Measurements from ENCODE around the gene C9orf57. TPM values are rescaled to one million over a fixed set of nuclear protein-coding genes. Genes with fewer than 3 reads are reported as not detected.
"Not testable (repeated sequence)": the region's sequence is repeated elsewhere in the genome, so short reads cannot be mapped to it uniquely, and the experiment has no call there.

Gene C9orf57
- total and polyA plus RNA-seq, 2 of the 13 experiments (the other 11 are each of a cell fraction or from before 2014, with no cell fraction given): 0.09 TPM; not detected in 1

- peak; percentile 91 for TF ChIP-seq FOXA3 (CRISPR knock-in tag; IDR thresholded peaks at IDR 0.05)
- peak; percentile 91 for TF ChIP-seq SOX5 (CRISPR knock-in tag; IDR thresholded peaks at IDR 0.05; ENCODE audit: borderline replicate concordance)
- TF ChIP-seq MEF2D (CRISPR knock-in tag; IDR thresholded peaks at IDR 0.05): 0 out of 2 replicates have a peak, but pooled peaks have one; percentile 60
- peak; percentile 70 for TF ChIP-seq RARA (CRISPR knock-in tag; IDR thresholded peaks at IDR 0.05)
- TF ChIP-seq BCL6 (CRISPR knock-in tag; IDR thresholded peaks at IDR 0.05): peak; percentile 61; the same call in 1 of the 2 replicates
- peak; percentile 70 for TF ChIP-seq NCOA2 (CRISPR knock-in tag; IDR thresholded peaks at IDR 0.05)
- TF ChIP-seq, protein P1, sequence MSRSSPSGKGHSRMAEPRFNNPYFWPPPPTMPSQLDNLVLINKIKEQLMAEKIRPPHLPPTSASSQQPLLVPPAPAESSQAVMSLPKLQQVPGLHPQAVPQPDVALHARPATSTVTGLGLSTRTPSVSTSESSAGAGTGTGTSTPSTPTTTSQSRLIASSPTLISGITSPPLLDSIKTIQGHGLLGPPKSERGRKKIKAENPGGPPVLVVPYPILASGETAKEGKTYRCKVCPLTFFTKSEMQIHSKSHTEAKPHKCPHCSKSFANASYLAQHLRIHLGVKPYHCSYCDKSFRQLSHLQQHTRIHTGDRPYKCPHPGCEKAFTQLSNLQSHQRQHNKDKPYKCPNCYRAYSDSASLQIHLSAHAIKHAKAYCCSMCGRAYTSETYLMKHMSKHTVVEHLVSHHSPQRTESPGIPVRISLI (CRISPR knock-in tag; IDR thresholded peaks at IDR 0.05; ENCODE audit: borderline replicate concordance): peak; percentile 70; the same call in 1 of the 2 replicates
- peak; percentile 45; the same call in 1 of the 2 replicates for TF ChIP-seq KDM1A (CRISPR knock-in tag; IDR thresholded peaks at IDR 0.05)
- peak; percentile 57 for TF ChIP-seq HNF4A (CRISPR knock-in tag; IDR thresholded peaks at IDR 0.05)
- TF ChIP-seq KAT8 (CRISPR knock-in tag; IDR thresholded peaks at IDR 0.05): peak; percentile 31; the same call in 1 of the 2 replicates
- peak in 1 of 2 experiments; percentile 42; a peak in 1 of 4 replicates for TF ChIP-seq KLF16 (CRISPR knock-in tag; IDR thresholded peaks at IDR 0.05)
- TF ChIP-seq FOXA1 (IDR thresholded peaks at IDR 0.05); NR2F6 (CRISPR knock-in tag; IDR thresholded peaks at IDR 0.05): not testable (repeated sequence)
- TF ChIP-seq FOXA1 (CRISPR knock-in tag; IDR thresholded peaks at IDR 0.05): peak; percentile 78
- peak; percentile 20; the same call in 1 of the 2 replicates for TF ChIP-seq FOXK1 (CRISPR knock-in tag; IDR thresholded peaks at IDR 0.05; ENCODE audit: borderline replicate concordance, low read depth)
- peak; percentile 64 for TF ChIP-seq RXRB (CRISPR knock-in tag; IDR thresholded peaks at IDR 0.05; ENCODE audit: borderline replicate concordance)
- TF ChIP-seq, protein P2, sequence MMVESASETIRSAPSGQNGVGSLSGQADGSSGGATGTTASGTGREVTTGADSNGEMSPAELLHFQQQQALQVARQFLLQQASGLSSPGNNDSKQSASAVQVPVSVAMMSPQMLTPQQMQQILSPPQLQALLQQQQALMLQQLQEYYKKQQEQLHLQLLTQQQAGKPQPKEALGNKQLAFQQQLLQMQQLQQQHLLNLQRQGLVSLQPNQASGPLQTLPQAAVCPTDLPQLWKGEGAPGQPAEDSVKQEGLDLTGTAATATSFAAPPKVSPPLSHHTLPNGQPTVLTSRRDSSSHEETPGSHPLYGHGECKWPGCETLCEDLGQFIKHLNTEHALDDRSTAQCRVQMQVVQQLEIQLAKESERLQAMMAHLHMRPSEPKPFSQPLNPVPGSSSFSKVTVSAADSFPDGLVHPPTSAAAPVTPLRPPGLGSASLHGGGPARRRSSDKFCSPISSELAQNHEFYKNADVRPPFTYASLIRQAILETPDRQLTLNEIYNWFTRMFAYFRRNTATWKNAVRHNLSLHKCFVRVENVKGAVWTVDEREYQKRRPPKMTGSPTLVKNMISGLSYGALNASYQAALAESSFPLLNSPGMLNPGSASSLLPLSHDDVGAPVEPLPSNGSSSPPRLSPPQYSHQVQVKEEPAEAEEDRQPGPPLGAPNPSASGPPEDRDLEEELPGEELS (CRISPR knock-in tag; IDR thresholded peaks at IDR 0.05): peak; percentile 69
- TF ChIP-seq, protein P3, sequence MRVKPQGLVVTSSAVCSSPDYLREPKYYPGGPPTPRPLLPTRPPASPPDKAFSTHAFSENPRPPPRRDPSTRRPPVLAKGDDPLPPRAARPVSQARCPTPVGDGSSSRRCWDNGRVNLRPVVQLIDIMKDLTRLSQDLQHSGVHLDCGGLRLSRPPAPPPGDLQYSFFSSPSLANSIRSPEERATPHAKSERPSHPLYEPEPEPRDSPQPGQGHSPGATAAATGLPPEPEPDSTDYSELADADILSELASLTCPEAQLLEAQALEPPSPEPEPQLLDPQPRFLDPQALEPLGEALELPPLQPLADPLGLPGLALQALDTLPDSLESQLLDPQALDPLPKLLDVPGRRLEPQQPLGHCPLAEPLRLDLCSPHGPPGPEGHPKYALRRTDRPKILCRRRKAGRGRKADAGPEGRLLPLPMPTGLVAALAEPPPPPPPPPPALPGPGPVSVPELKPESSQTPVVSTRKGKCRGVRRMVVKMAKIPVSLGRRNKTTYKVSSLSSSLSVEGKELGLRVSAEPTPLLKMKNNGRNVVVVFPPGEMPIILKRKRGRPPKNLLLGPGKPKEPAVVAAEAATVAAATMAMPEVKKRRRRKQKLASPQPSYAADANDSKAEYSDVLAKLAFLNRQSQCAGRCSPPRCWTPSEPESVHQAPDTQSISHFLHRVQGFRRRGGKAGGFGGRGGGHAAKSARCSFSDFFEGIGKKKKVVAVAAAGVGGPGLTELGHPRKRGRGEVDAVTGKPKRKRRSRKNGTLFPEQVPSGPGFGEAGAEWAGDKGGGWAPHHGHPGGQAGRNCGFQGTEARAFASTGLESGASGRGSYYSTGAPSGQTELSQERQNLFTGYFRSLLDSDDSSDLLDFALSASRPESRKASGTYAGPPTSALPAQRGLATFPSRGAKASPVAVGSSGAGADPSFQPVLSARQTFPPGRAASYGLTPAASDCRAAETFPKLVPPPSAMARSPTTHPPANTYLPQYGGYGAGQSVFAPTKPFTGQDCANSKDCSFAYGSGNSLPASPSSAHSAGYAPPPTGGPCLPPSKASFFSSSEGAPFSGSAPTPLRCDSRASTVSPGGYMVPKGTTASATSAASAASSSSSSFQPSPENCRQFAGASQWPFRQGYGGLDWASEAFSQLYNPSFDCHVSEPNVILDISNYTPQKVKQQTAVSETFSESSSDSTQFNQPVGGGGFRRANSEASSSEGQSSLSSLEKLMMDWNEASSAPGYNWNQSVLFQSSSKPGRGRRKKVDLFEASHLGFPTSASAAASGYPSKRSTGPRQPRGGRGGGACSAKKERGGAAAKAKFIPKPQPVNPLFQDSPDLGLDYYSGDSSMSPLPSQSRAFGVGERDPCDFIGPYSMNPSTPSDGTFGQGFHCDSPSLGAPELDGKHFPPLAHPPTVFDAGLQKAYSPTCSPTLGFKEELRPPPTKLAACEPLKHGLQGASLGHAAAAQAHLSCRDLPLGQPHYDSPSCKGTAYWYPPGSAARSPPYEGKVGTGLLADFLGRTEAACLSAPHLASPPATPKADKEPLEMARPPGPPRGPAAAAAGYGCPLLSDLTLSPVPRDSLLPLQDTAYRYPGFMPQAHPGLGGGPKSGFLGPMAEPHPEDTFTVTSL (CRISPR knock-in tag; IDR thresholded peaks at IDR 0.05; ENCODE audit: borderline replicate concordance): peak; percentile 74; the same call in 1 of the 2 replicates
- TF ChIP-seq POGZ (CRISPR knock-in tag; IDR thresholded peaks at IDR 0.05): 0 out of 2 replicates have a peak, but pooled peaks have one; percentile 19
- 0 out of 2 replicates have a peak, but pooled peaks have one; percentile 11 for TF ChIP-seq NR2F6 (IDR thresholded peaks at IDR 0.05)
- peak; percentile 47 for TF ChIP-seq TCF7 (IDR thresholded peaks at IDR 0.05; ENCODE audit: low read depth)
- peak; percentile 51; the same call in 1 of the 2 replicates for TF ChIP-seq MIER3 (CRISPR knock-in tag; IDR thresholded peaks at IDR 0.05; ENCODE audit: borderline replicate concordance)
These were observed 14.3 kb upstream of the C9orf57 start (continued) for GRCh38 chr9:72074666-72075065.

Data from HepG2 (cell line).